NCI-H2107 (cell line): ENCODE results near the gene ADAMTS12.

ENCODE experiments used
- DNase-seq: peaks from one replicate; lab custom pipeline; 2025; lab: John Stamatoyannopoulos, UW

The ADAMTS12 gene

GRCh38 chr5:33846851-33847250, 44.9 kb downstream of the ADAMTS12 start:
- no peak for DNase-seq

DNA sequence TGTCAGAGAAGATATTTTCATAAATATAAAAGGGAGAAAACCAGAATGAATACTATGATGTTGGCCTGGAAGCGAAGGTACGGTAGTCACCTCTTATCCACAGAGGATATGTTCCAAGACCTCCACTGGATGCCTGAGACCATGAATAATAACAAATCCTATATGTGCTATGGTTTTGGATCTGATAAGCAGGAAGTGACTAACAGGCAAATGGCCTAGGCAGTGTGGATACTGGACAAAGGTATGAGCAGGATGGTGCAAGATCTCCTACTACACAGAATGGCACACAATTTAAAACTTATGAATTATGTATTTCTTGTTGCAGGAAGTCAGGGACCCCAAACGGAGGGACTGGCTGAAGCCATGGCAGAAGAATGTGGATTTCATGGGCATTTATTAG, 48.2 kb downstream of the ADAMTS12 start:
- DNase-seq: no peak

DNA sequence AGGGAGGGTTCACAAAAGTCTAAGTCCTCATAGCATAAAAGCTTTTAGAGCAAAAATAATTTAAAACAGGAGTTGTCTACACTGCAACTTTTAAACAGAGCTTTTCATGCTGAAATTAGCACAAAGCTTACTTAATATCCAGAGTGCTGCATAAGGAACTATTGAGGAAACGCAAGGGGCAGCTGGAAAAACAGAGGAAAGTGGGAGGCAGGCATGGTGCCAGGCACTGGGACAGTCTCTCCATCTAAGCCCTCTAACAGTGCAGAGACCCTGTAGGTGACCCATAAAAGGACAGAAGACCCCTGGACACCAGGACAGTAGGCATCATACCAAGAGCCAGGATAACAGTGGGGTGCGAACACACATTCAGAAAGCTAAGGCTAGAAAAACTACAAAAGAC, 49.3 kb downstream of the ADAMTS12 start:
- DNase-seq: no peak

DNA sequence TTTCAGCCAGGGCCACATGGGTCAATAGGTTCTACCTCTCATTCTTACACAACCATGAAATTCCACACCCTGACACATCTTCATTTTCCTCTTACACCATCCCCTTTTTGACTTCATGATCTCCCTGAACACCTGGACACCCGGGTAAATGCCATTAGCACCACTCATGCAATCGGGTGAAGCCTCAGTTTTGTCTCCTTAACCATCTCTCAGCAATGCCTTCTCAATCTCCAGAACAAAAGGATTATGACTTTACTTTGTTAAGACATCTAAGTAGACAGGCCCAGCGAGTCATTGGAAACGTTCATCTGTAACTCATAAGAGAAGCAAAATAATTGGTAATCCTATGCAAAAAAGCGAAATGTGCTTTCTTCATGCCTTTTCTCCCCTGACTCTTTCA, 49.9 kb downstream of the ADAMTS12 start:
- no peak for DNase-seq

DNA sequence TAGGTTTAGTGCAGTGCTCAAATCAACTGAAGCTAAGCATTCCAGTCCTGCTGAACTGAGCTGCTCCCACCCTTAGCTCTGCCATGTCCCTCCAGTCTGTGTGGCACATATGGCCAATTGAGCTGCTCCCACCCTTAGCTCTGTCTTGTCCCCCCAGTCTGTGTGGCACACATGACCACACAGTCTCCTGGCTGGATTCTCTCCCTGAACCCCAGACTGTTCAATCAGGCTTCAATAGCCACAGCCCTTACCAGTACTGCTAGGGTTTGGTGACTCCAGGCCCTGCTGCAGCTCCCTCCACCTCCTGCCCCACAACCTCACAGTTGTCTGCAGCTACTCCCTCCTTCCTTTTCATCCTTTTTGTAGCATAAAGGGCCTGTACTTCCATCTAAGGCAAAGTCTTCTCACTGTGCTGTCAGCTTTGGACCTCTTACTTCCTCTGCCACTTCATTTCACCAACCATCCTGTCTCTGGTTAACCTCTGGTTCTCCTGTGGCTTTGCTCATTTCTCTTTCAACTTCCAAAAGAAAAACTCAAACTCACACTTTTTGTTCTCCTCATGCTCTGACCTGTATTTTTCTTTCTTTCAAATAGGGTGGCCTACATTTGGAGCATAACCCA, 50.8 kb downstream of the ADAMTS12 start:
- DNase-seq: no peak

GRCh38 chr5:33837301-33837700, 54.5 kb downstream of the ADAMTS12 start:
- DNase-seq: no peak

- DNase-seq: no peak
Measured at GRCh38 chr5:33834334-33834733, 57.5 kb downstream of the ADAMTS12 start.

DNA sequence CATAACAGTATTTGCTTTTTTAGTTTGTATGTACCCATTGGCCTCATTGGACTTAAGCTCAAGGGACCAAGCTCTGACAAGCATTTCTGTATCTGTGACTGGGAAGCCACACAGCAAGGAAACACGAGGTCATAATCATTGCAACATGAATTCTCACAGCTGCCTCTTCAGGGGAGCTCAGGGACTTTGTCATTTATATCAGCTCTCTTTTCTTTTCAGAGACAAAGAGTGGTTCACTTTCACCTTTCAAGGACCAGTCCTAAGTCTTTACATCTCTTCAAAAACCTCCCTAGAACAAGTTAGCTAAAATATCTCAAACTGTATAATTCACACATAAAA, 58.6 kb downstream of the ADAMTS12 start:
- DNase-seq: no peak

GRCh38 chr5:33832404-33833236, 59.2 kb downstream of the ADAMTS12 start:
- no peak for DNase-seq

GRCh38 chr5:33831041-33831440, 60.7 kb downstream of the ADAMTS12 start:
- DNase-seq: no peak

DNA sequence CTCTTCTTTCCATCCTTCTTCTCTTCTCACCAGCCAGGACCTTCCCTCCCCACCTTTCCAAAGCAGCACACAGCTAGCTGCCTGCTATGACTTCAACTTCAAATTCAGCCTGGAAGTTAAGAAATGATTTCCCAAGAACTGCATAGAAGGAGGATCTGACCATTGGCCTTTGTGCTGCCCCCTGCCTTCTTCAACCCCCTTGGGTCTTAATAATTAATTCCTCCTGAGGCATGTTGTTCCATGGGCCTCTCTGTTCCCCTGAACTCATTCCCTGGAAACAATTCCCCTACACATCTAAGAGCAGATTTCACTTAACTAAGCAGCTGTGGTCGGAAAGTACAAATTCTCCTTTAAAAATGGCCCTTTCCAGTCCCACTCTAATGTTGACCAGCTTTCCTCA, 62.4 kb downstream of the ADAMTS12 start:
- DNase-seq: no peak

- no peak for DNase-seq
Measured at GRCh38 chr5:33828626-33829308, 63.0 kb downstream of the ADAMTS12 start.

- DNase-seq: no peak
Measured at GRCh38 chr5:33827885-33828284, 63.9 kb downstream of the ADAMTS12 start.

DNA sequence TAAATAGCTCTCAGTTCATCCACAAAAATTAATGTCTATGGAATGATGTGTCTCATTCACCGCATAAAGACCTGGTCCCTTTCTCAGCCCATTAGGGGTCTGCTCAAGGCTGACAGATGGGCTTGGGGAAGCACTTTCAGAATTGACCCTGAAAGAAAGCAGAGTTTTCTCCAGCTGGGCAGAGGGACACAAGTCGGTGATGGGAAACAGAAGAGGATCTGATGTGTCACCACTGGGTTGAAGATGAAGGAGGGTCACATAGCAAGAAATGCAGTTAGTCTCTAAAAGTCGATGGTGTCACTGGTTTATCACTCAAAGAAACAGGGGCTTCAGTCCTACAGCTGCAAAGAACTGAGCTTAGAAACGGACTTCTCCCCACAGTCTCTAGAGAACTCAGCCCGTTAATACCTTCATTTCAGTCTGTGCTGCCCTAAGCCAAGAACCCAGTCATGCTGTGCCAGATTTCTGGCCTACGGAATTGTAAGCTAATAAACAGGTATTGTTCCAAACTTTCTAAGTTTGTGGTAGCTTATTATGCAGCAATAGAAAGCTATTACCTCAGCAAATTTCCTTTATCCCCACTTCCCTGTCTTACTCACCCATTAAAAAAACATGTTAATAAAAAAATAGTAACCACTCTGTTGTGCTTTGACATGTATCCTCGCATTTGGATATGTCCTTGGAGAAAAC, 64.6 kb downstream of the ADAMTS12 start:
- DNase-seq: no peak

- no peak for DNase-seq
Measured at GRCh38 chr5:33824516-33825195, 67.1 kb downstream of the ADAMTS12 start.

DNA sequence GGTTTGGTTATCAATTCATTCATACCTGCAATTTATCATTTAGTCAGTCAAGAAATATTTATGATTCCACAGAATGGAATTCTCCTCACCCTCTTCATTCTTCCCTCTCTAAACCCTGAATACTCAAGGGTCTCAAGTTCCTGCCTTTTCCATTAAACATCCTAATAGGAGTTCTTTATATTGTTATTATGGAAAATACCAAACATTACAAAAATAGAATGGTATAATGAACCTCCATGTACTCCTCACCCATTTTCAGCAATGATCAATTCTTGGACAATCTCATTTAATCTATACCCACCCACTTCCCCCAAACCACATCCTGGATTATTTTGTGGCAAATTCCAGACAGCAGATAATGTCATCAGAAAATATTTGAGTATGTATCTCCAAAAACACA, 74.5 kb downstream of the ADAMTS12 start:
- no peak for DNase-seq

DNA sequence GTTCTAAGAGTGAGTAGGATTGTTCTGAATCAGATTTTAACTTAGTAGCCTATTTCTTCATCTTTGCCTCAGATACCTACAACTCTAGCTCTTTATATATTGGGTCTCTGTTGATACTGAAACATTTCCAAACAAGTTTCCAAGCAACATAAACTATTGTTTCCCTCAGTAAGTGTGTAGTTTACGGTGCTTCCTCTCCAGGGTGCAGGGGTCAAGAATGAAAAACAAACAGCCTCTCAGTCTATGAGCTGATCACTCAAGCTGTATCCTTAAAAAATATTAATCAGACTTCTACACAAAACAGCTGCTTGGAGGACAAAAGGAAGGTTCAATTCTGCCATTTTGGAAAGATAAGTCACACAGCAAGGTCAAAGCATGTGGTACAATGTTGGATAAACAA, 75.0 kb downstream of the ADAMTS12 start:
- no peak for DNase-seq

DNA sequence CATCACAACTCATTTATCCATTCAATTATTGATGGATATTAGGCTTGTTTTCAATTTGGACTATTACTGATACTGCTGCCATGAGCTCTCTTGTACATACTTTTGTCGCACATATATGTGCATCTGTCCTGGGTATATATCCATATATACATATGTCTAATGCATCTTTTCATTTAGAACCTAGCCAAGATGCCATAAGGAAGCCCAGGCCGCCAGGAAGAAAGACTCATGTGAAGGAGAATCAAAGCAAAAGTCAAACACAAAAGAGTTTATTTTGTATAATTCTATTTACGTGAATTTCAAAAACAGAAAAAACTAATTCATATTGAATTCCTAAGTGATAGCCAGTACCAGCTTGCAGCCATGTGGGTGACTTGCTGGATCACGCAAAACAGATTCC, 79.0 kb downstream of the ADAMTS12 start:
- no peak for DNase-seq

GRCh38 chr5:33810491-33811120, 81.2 kb downstream of the ADAMTS12 start:
- no peak for DNase-seq

GRCh38 chr5:33809936-33810335, 81.9 kb downstream of the ADAMTS12 start:
- no peak for DNase-seq

- no peak for DNase-seq
Measured at GRCh38 chr5:33808699-33809098, 83.1 kb downstream of the ADAMTS12 start.

- DNase-seq: no peak
Measured at GRCh38 chr5:33807771-33808170, 84.0 kb downstream of the ADAMTS12 start.
